ENCODE data around the gene C19orf67.

The C19orf67 gene

GRCh38 chr19:14085309-14085995 is at the start of gene C19orf67:
Gene C19orf67, minus strand, starts transcription at chr19:14085783. Its CDS starts 156 bp downstream, at chr19:14085627.
- DNase-seq (ENCODE audit: low spot score) = no peak

DNA sequence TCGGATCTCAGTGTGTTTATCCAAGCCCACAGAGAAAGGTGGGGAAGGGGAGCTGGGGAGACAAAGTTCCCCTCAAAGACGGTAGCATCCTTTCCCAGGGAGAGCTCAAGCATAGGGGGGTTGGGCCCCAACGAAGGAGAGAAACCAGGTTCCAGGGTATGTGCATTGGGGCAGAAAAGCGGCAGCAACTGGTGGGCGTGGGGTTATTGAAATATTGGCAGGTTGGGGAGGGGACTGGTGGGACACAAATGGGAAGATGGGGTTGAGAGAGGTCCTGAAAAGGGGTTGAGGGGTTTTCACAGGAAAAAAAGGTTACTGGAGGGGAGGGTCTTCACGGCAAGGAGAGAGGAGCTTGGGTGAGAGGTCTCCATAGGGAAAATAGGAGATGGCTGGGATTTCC is 49.8 kb upstream of the C19orf67 start:
- no peak for DNase-seq (ENCODE audit: low spot score)

DNA sequence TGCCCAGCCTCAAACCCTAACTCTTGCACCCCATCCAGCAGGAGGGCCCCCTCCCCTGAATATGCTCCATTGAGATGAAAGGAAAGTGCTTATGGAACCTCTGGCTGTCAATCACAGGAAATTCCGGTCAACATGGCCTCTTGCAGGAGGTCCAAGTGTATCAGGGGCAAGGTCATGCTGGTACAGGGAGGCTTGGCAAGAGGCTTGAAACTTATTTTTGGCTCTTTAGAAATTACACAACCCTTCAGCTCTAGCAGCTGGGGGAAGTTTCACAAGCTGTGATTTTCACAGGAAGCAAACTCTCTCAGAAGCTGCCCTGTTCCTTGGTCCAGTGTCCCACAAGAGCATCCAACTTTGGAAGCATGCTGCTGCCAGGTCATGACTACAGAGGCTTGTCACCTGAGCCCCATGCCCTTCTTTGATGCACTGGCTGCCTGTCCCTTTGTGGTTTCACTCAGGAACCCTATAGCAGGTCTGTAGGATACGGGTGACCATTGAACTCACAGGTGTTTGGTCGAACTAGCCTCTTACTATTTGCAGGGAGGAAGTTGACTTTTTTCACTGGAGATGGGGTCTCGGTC is 42.4 kb upstream of the C19orf67 start:
- no peak for DNase-seq (ENCODE audit: low spot score)

GRCh38 chr19:14127176-14127575 is 41.6 kb upstream of the C19orf67 start:
- DNase-seq (ENCODE audit: low spot score) = no peak

GRCh38 chr19:14122924-14123323 is 37.3 kb upstream of the C19orf67 start:
- DNase-seq (ENCODE audit: low spot score) = no peak

DNA sequence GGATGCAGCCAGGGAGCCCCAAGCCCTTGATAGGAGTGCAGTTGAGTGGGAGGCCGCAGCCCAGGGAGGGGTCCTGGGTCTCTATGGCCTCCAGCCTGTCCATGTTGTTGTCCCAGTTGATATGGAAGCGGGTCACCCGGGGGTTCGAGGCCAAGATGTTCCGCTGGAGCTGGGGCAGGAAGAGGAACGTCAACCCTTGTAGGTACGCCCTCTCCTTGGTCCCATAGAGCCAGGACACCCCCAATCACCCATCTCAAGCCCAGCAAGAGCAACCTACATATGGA is 34.9 kb upstream of the C19orf67 start:
- DNase-seq (ENCODE audit: low spot score) = no peak

GRCh38 chr19:14119644-14120496 is 34.3 kb upstream of the C19orf67 start:
- no peak for DNase-seq (ENCODE audit: low spot score)

DNA sequence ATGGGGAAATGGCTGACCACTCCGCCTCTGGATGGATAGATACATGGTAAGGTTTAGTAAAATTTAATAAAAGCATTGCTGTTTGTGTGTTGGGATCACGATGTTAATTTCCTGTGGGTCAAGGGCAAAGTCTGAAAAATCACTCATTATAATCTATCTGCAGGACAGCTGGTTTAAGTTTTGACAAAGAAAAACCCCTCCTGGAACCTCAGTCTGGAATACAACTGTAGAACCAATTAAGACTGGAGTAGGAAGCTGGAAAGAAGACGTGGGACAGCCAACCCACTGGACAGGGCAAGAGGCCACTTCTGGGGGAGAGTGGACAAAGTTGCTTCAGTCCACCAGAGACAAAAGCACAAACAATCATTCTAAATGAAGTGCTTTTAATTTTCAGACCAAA is 33.6 kb upstream of the C19orf67 start:
- DNase-seq (ENCODE audit: low spot score) = no peak

- DNase-seq (ENCODE audit: low spot score) = peak; percentile 72
Observed at GRCh38 chr19:14118165-14119051, 32.8 kb upstream of the C19orf67 start.

- peak; percentile 99 for DNase-seq (ENCODE audit: low spot score)
Observed at GRCh38 chr19:14117668-14118164, 32.1 kb upstream of the C19orf67 start, which contains the start of gene PRKACA. Gene PRKACA, minus strand, starts transcription at chr19:14117762. Its CDS starts 215 bp downstream, at chr19:14117547.

GRCh38 chr19:14116918-14117578 is 31.5 kb upstream of the C19orf67 start:
- DNase-seq (ENCODE audit: low spot score) = no peak

- DNase-seq (ENCODE audit: low spot score) = no peak
Observed at GRCh38 chr19:14116525-14116917, 30.9 kb upstream of the C19orf67 start.

GRCh38 chr19:14115756-14116155 is 30.2 kb upstream of the C19orf67 start:
- DNase-seq (ENCODE audit: low spot score) = no peak

DNA sequence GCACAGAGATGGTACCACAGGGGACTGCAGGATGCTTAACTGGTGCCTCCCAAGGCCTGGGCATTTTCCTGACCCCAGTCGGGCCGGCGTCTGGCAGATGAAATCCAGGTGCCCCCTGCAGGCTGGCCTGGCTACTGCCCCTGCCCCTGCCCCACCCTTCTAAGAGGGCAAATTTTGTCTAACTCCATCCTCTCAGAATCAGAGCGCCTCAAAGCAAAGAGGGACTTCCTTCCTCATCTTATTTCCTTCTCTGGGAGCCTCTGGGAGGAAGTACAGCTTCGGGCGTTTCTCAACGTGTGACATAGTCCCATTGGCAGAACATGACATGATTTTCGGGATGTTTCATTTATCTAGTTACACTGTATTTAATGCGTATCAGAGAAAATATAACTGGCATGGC is 29.3 kb upstream of the C19orf67 start:
- DNase-seq (ENCODE audit: low spot score) = peak; percentile 38

- DNase-seq (ENCODE audit: low spot score) = no peak
Observed at GRCh38 chr19:14114439-14114838, 28.9 kb upstream of the C19orf67 start.

GRCh38 chr19:14113762-14114414 is 28.3 kb upstream of the C19orf67 start:
- no peak for DNase-seq (ENCODE audit: low spot score)

DNA sequence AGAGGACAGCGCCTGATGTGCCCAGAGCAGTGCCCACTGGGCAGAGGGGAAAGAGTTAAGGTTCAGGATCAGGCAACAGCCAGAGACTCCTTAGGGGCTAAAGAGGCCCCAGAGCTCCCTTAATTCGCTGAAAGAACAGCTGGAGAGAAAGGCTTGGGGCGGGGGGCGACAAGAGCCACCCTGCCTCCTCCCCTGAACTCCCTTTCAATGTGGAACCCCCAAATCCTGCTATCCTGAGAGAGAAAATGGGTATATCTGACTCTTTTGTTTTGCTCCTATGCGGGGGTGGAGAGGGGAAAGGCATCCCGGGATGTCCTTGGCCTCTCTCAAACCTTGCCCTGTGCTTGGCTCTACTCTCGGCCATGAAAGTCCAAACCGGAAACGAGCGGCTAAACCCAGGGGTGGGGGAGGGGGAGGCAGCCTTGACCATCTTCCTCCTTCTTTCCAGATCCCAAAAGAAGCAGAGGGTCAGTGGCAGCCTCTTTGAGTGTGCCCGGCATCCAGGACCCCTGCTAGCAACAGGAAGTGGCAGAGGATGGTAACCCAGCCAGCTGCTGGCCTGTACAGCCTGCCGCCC is 27.3 kb upstream of the C19orf67 start:
- DNase-seq (ENCODE audit: low spot score) = no peak

- DNase-seq (ENCODE audit: low spot score) = no peak
Observed at GRCh38 chr19:14112051-14112808, 26.6 kb upstream of the C19orf67 start.

DNA sequence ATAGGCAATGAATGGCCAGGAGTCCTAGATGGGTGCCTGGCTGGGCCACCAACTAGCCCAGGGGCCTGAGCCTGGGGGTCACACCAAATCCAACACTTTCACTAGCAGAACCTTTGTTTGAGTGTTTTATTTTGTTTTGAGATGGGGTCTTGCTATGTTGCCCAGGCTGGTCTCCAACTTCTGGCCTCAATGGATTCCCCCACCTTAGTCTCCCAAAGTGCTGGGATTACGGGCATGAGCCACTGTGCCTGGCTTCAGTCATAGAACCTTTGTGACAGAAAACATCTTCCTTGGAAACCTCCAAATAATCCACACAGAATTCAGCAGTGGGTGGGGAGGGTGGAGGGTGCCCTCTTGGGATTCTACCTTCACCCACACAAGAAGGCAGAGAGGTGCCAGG is 25.9 kb upstream of the C19orf67 start:
- DNase-seq (ENCODE audit: low spot score) = no peak

GRCh38 chr19:14110650-14111049 is 25.1 kb upstream of the C19orf67 start:
- no peak for DNase-seq (ENCODE audit: low spot score)
